Type B pancreatic cell (in vitro differentiated cells): ENCODE results near the gene PRM1. TPM values are rescaled to one million over a fixed set of nuclear protein-coding genes. Genes with fewer than 3 reads are reported as not detected.

Experiments
- DNase-seq: peaks from one replicate; pipeline ENCODE4 v3.0.0; 2021; ENCODE audit warnings: mixed read lengths; ENCODE audit not compliant: unreplicated experiment; ENCODE audit errors: extremely low spot score
- H3K27ac Mint-ChIP-seq: 2 replicates; pipeline ENCODE4 v1.8.0; 2021; ENCODE audit warnings: mild to moderate bottlenecking, mixed read lengths
- H3K27me3 Mint-ChIP-seq: 2 replicates; pipeline ENCODE4 v1.8.0; 2021; ENCODE audit warnings: mixed read lengths
- H3K36me3 Mint-ChIP-seq: 2 replicates; pipeline ENCODE4 v1.8.0; 2021; ENCODE audit warnings: mixed read lengths
- H3K4me1 Mint-ChIP-seq: one replicate; pipeline ENCODE4 v1.8.0; 2021; ENCODE audit warnings: mixed read lengths; ENCODE audit not compliant: unreplicated experiment
- H3K4me3 Mint-ChIP-seq: 2 replicates; pipeline ENCODE4 v1.8.0; 2021; ENCODE audit warnings: mild to moderate bottlenecking, mixed read lengths
- H3K9me3 Mint-ChIP-seq: 2 replicates; pipeline ENCODE4 v1.8.0; 2021; ENCODE audit warnings: mixed read lengths
- total RNA-seq: library from RNA; stranded (reverse); gene quantifications from 2 replicates; pipeline ENCODE4 v1.2.1, GENCODE V29; 2021; ENCODE audit warnings: low replicate concordance
- TF ChIP-seq, protein P1 (sequence below): fragments of 200-600 bp; sonication (generic); conservative IDR thresholded peaks from 2 replicates; pipeline ENCODE4 v1.5.0; 2021; ENCODE audit warnings: antibody characterized with exemption, mild to moderate bottlenecking

Gene PRM1
- total RNA-seq, 1 donor from 2014 or later: not detected

- H3K9me3 Mint-ChIP-seq: no peaks in the 10 kb centered on the region
- H3K4me3 Mint-ChIP-seq: no peak within 1 kb of the TSS
- no peak for DNase-seq
- TF ChIP-seq, protein P1, sequence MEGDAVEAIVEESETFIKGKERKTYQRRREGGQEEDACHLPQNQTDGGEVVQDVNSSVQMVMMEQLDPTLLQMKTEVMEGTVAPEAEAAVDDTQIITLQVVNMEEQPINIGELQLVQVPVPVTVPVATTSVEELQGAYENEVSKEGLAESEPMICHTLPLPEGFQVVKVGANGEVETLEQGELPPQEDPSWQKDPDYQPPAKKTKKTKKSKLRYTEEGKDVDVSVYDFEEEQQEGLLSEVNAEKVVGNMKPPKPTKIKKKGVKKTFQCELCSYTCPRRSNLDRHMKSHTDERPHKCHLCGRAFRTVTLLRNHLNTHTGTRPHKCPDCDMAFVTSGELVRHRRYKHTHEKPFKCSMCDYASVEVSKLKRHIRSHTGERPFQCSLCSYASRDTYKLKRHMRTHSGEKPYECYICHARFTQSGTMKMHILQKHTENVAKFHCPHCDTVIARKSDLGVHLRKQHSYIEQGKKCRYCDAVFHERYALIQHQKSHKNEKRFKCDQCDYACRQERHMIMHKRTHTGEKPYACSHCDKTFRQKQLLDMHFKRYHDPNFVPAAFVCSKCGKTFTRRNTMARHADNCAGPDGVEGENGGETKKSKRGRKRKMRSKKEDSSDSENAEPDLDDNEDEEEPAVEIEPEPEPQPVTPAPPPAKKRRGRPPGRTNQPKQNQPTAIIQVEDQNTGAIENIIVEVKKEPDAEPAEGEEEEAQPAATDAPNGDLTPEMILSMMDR: no peak
- H3K27ac Mint-ChIP-seq: peak within 1 kb of the TSS; percentile 65
- H3K36me3 Mint-ChIP-seq: no peaks in the 10 kb centered on the region
- H3K4me1 Mint-ChIP-seq: peaks cover 11% of the 10 kb centered on the region
- no peaks in the 10 kb centered on the region for H3K27me3 Mint-ChIP-seq
Measured at GRCh38 chr16:11272921-11273720, 8.0 kb downstream of the PRM1 start, which contains the start of gene PRM3. Gene PRM3 (minus strand): TSS chr16:11273629. CDS start chr16:11273595, 34 bp downstream.

DNA sequence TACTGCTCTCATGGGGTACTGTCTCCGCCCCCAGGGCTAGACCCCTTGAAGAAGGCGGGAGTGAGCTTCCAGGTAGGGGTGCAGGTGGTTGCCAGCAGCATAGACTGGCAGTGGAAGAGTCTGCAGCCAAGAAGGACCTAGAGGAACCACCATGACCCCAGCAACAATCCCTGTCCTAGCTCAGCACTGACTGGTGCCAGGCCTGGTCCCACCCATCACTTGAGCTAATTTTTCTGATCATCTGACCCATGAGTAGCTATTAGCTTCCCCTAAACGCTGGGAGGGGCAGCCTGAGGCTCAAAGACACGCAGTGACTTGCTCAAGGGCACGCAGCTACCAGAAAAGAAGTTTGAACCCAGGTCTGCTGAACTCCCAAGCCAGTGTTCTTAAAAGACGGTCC is 8.6 kb downstream of the PRM1 start:
- Mint-ChIP-seq H3K36me3 (no peaks in the 10 kb centered on the region), H3K27me3 (no peaks in the 10 kb centered on the region), H3K9me3 (no peaks in the 10 kb centered on the region), H3K27ac (no peak overlapping the region), H3K4me3 (no peak overlapping the region), H3K4me1 (peaks cover 11% of the 10 kb centered on the region)
- TF ChIP-seq, protein P1: no peak
- DNase-seq: no peak

GRCh38 chr16:11271610-11272009 is 9.5 kb downstream of the PRM1 start:
- Mint-ChIP-seq H3K27me3 (no peaks in the 10 kb centered on the region), H3K9me3 (no peaks in the 10 kb centered on the region), H3K36me3 (no peaks in the 10 kb centered on the region), H3K4me3 (no peak overlapping the region), H3K4me1 (peaks cover 11% of the 10 kb centered on the region), H3K27ac (no peak overlapping the region)
- TF ChIP-seq, protein P1: no peak
- no peak for DNase-seq

- TF ChIP-seq, protein P1: no peak
- H3K36me3 Mint-ChIP-seq: no peaks in the 10 kb centered on the region
- H3K27ac Mint-ChIP-seq: no peak overlapping the region
- H3K4me1 Mint-ChIP-seq: peaks cover 11% of the 10 kb centered on the region
- H3K9me3 Mint-ChIP-seq: no peaks in the 10 kb centered on the region
- DNase-seq: no peak
- H3K27me3 Mint-ChIP-seq: no peaks in the 10 kb centered on the region
- no peak overlapping the region for H3K4me3 Mint-ChIP-seq
Measured at GRCh38 chr16:11270602-11271162, 10.4 kb downstream of the PRM1 start.

- TF ChIP-seq, protein P1: no peak
- no peaks in the 10 kb centered on the region for H3K9me3 Mint-ChIP-seq
- H3K27ac Mint-ChIP-seq: no peak within 1 kb of the TSS
- peaks cover 8% of the 10 kb centered on the region for H3K4me1 Mint-ChIP-seq
- H3K27me3 Mint-ChIP-seq: no peaks in the 10 kb centered on the region
- no peak for DNase-seq
- no peaks in the 10 kb centered on the region for H3K36me3 Mint-ChIP-seq
- no peak within 1 kb of the TSS for H3K4me3 Mint-ChIP-seq
Measured at GRCh38 chr16:11268921-11269375, 12.2 kb downstream of the PRM1 start, which contains the start of gene TNP2. Gene TNP2 (minus strand): TSS chr16:11269325. CDS start chr16:11269262, 63 bp downstream.
